Fibroblast of mammary gland (primary cell): ENCODE data around the gene RNASE1.

Experiments
- DNase-seq: peaks from one replicate; pipeline ENCODE4 v3.0.0-alpha.2; 2010; ENCODE audit warnings: low read depth
- H3K4me3 ChIP-seq: 2 replicates; pipeline ENCODE4 v1.5.1; 2011; ENCODE audit warnings: low read depth, mild to moderate bottlenecking, low read length, moderate library complexity; ENCODE audit not compliant: control insufficient read depth
- TF ChIP-seq, protein P1 (sequence below): conservative IDR thresholded peaks from 2 replicates; pipeline ENCODE4 v1.5.1; 2011; ENCODE audit warnings: low read depth, low read length, inconsistent platforms; ENCODE audit not compliant: control insufficient read depth, insufficient read depth

Gene RNASE1

DNA sequence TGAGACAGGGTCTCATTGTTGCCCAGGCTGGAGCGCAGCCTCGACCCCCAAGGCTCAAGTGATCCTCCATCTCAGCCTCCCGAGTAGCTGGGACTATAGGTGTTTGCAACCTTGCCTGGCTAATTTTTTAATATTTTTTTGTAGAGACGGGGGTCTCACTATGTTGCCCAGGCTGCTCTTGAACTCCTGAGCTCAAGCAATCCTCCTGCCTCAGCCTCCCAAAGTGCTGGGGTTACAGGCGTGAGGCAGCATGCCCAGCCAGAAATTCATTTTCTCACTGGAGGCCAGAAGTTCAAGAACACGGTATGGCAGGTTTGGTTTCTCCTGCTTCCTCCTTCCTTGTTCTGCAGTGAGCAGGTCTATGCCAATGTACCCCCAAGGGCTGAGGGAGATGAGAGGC is 3.7 kb downstream of the RNASE1 start:
- no peak for DNase-seq
- no peak overlapping the region for H3K4me3 ChIP-seq
- TF ChIP-seq, protein P1, sequence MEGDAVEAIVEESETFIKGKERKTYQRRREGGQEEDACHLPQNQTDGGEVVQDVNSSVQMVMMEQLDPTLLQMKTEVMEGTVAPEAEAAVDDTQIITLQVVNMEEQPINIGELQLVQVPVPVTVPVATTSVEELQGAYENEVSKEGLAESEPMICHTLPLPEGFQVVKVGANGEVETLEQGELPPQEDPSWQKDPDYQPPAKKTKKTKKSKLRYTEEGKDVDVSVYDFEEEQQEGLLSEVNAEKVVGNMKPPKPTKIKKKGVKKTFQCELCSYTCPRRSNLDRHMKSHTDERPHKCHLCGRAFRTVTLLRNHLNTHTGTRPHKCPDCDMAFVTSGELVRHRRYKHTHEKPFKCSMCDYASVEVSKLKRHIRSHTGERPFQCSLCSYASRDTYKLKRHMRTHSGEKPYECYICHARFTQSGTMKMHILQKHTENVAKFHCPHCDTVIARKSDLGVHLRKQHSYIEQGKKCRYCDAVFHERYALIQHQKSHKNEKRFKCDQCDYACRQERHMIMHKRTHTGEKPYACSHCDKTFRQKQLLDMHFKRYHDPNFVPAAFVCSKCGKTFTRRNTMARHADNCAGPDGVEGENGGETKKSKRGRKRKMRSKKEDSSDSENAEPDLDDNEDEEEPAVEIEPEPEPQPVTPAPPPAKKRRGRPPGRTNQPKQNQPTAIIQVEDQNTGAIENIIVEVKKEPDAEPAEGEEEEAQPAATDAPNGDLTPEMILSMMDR: no peak

DNA sequence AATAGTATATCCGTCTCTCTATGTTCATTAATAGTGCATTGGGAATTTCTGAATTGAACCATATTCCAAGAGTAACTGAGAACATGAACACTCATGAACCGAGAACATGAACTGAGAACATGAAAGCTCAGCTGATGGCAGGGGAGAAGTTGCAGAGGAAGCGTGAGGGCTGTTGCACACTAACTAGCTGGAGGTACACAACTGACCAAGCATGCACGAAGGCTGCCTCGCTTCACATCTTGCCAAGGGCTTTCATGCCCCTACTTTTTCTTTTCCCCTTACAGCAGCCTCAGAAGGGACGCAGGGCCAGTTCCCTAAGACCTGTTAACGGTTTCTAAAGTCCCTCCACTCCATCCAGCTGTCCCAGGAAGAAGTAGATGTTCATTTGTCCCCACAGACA is 4.3 kb downstream of the RNASE1 start:
- DNase-seq: no peak
- TF ChIP-seq, protein P1: no peak
- H3K4me3 ChIP-seq: no peak overlapping the region

DNA sequence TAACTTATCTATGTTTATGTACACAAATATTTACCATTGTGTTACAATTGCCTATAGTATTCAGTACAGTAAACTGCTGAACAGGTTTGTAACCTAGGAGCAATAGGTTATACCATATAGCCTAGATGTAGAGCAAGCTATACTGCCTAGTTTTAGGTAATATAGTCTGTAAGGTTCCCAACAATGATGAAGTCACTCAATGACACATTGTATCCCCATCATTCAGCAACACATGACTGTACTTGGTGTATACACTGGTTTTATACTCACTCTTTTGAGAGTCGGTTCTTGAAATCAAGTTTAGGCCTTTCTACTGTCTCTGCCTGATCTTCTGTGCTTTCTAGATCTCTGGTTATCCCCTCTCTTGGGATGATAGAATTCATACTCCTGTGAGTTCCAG is 5.5 kb downstream of the RNASE1 start:
- DNase-seq: no peak
- H3K4me3 ChIP-seq: no peak overlapping the region
- TF ChIP-seq, protein P1: no peak

DNA sequence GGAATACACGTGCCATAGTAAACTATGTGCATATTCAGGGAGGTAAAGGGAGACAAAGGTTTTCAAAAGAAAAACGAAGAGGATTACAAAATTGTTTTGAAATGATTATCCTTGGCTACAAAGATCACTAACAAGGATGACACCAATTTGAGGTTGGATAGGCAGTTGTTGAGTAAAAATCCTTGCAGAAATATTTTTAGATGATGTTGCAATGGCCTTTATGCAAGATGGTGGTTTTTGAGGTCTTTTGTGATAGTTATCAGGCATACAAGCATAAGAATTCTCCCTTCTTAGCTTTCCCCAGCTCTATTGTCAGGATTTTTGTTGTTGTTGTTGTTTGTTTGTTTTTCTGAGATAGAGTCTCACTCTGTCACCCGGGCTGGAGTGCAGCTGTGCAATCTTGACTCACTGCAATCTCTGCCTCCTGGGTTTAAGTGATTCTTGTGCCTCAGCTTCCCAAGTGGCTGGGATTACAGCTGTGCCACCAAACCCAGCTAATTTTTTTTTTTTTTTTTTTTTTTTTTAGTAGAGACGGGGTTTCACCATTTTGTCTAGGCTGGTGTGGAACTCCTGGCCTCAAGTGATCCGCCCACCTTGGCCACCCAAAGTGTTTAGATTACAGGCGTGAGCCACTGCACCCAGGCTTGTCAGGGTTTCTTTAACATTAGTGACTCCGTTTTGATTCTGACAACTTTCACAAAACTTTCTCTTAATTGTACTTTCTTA is 7.8 kb downstream of the RNASE1 start:
- TF ChIP-seq, protein P1: no peak
- H3K4me3 ChIP-seq: no peak overlapping the region
- DNase-seq: no peak

GRCh38 chr14:20792556-20792955 is 10.1 kb downstream of the RNASE1 start:
- no peak overlapping the region for H3K4me3 ChIP-seq
- TF ChIP-seq, protein P1: no peak
- no peak for DNase-seq

DNA sequence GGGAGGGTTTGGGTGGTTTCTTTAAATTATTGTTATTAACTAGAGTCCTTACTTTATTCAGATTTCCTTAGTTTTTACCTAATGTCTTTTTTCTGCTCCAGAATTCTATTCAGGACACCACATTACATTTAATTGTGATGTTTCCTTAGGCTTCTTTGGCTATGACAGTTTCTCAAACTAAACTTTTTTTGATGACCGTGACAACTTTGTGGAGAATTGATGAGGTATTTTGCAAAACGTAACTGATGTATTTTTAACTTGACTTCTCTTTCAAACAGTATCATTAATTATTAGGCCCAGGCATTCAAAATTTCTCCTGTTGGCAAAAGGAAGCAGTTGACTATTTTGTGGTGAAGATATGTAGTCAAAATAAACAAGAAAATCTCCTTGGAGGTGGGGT is 11.0 kb downstream of the RNASE1 start:
- TF ChIP-seq, protein P1: no peak
- no peak overlapping the region for H3K4me3 ChIP-seq
- DNase-seq: no peak
